ENCODE results near the gene ZNF724.
"Not testable (repeated sequence)": the region's sequence is repeated elsewhere in the genome, so short reads cannot be mapped to it uniquely, and the experiment has no call there.

ZNF724 gene

DNA sequence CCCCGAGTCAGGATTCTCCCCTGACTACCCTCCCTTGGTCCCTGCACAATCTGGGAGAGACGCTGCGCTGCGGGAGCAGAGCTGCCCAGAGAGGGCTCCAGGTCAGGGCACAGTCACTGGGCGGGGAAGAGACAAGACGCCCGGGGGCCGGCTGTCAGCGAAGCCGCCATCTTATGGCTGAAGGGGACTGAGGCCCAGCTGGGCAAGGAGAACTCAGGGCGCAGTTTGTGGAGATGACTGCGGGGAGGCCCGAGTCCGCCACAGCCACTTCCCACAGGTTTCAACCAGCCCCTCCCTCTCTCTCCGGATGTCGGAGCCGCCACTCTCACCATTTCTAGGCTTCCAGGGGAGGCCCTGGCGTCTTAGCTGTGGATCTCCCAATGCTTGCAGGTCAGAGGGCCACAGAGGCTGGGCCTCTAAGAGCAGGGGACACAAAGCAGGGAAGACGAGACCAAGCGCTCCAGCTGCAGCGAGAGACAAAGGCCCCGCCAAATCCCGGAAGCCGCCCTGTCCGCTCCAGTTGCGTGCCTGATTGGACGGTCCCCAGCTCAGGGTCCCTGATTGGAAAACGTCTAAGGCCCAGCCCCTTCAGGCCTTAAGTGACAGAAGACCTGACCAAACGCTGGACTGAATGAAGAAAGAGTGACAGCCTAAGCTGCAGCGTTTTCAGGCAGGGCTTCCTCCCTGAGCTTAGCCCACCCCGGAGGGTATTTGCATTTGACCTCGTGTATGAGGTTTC, at the start of gene ZNF724:
ZNF724 (minus strand) TSS at position 484 of the 739 bp plus-strand sequence; CDS start at position 332, 152 bp downstream.
- Mint-ChIP-seq H3K9me3 (peaks cover 4% of the 10 kb centered on the region), H3K27ac (peak within 1 kb of the TSS; percentile 92), H3K4me3 (peak within 1 kb of the TSS; percentile 92), H3K27me3 (no peaks in the 10 kb centered on the region), H3K36me3 (ENCODE audit: low read depth) (peaks cover 35% of the 10 kb centered on the region), H3K4me1 (peaks cover 18% of the 10 kb centered on the region)
- DNase-seq (peak; percentile 84), ATAC-seq (peak; percentile 100)

DNA sequence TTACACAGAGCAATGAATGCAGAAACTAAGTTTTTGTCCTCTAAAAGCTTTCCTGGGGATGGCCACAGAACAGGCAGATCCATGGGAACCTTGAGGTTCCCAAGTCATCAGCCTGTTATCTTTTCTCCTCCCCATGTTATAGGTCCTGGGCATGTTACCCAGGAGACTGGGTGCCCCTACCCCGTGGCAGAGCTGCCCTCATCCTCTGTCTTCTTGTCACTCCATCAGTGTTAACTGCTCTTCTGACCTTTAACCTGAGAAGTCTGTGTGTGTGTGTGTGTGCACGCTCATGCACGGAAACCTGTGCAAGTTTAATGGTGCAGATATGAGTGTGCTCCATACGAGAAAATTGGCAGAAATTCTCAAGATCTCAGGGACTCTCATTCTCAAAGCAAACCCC, 43.9 kb upstream of the ZNF724 start:
- Mint-ChIP-seq H3K9me3 (peaks cover 24% of the 10 kb centered on the region), H3K27me3 (no peaks in the 10 kb centered on the region), H3K4me1 (no peaks in the 10 kb centered on the region), H3K27ac (no peak overlapping the region), H3K36me3 (ENCODE audit: low read depth) (no peaks in the 10 kb centered on the region), H3K4me3 (no peak overlapping the region)
- no peak for DNase-seq
- ATAC-seq = no peak

DNA sequence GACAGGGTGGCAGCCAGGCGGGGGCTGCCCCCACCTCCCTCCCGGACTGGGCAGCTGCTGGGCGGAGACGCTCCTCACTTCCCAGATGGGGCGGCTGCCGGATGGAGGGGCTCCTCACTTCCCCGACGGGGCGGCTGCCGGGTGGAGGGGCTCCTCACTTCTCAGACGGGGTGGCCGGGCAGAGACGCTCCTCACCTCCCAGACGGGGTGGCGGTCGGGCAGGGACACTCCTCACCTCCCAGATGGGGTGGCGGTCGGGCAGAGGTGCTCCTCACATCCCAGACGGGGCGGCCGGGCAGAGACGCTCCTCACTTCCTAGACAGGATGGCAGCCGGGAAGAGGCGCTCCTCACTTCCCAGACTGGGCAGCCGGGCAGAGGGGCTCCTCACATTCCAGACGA, 39.8 kb upstream of the ZNF724 start:
- H3K4me3 Mint-ChIP-seq; H3K36me3 Mint-ChIP-seq (ENCODE audit: low read depth); H3K4me1 Mint-ChIP-seq; H3K27ac Mint-ChIP-seq; DNase-seq; ATAC-seq; H3K27me3 Mint-ChIP-seq: not testable (repeated sequence)
- H3K9me3 Mint-ChIP-seq = peaks cover 25% of the 10 kb centered on the region

DNA sequence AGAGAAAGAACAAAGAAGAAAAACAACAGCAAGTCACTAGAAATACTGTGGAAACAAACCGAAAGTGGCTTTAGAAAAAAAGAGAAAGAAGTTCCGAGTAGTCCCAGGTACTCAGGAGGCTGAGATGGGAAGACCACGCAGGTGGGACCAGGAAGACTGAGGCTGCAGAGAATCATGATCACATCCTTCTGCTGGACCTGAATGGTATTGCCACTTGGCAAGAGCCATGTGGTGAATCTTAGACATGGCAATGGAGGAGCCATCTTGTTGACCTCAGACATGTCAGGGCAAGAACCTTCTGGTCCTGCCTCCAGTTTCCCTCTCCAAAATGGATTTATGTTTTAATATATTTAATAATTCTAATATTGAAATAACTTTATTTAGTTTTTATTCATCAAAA, 37.4 kb upstream of the ZNF724 start:
- ATAC-seq = no peak
- Mint-ChIP-seq H3K4me1 (no peaks in the 10 kb centered on the region), H3K36me3 (ENCODE audit: low read depth) (peaks cover 5% of the 10 kb centered on the region), H3K9me3 (peaks cover 25% of the 10 kb centered on the region), H3K4me3 (no peak overlapping the region), H3K27me3 (no peaks in the 10 kb centered on the region), H3K27ac (no peak overlapping the region)
- no peak for DNase-seq

DNA sequence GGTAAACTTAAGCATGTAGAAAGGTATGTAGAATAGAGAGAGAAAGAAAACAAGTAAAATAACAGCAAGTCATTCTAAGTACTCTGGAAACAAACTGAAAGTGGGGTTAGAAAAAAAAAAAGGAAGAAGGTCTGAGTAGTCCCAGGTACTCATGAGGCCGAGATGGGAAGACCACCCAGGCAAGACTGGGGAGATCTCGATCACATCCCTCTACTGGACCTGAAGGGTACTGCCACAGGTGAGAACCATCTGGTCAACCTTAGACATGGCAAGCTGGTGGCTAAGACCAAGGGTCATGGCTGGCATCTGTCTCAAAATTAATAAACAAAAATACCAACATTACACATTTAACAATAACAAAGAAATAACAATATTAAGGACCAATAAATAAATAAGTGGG, 36.3 kb upstream of the ZNF724 start:
- peaks cover 2% of the 10 kb centered on the region for H3K4me1 Mint-ChIP-seq
- peaks cover 25% of the 10 kb centered on the region for H3K9me3 Mint-ChIP-seq
- no peaks in the 10 kb centered on the region for H3K27me3 Mint-ChIP-seq
- no peak overlapping the region for H3K27ac Mint-ChIP-seq
- no peak overlapping the region for H3K4me3 Mint-ChIP-seq
- no peak for ATAC-seq
- peak; percentile 7 for DNase-seq
- peaks cover 5% of the 10 kb centered on the region for H3K36me3 Mint-ChIP-seq (ENCODE audit: low read depth)

DNA sequence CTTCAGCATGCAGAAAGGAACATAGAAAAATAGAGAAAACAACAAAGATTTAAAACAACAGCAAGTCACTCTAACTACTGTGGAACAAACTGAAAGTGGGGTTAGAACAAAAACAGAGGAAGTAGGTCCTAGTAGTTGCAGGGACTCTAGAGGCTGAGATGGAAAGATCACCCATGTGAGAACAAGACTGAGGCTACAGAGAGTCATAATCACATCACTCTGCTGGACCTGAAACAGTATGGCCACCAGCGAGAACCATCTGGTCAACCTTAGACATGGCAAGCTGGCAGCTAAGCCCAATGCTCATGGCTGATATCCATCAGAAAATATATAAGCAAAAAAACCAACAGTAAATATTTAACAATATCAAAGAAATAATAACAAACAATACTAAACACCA, 35.8 kb upstream of the ZNF724 start:
- H3K9me3 Mint-ChIP-seq = peaks cover 25% of the 10 kb centered on the region
- H3K27me3 Mint-ChIP-seq = no peaks in the 10 kb centered on the region
- H3K36me3 Mint-ChIP-seq (ENCODE audit: low read depth) = peaks cover 5% of the 10 kb centered on the region
- H3K27ac Mint-ChIP-seq = no peak overlapping the region
- ATAC-seq (no peak), DNase-seq (no peak)
- peaks cover 2% of the 10 kb centered on the region for H3K4me1 Mint-ChIP-seq
- no peak overlapping the region for H3K4me3 Mint-ChIP-seq

DNA sequence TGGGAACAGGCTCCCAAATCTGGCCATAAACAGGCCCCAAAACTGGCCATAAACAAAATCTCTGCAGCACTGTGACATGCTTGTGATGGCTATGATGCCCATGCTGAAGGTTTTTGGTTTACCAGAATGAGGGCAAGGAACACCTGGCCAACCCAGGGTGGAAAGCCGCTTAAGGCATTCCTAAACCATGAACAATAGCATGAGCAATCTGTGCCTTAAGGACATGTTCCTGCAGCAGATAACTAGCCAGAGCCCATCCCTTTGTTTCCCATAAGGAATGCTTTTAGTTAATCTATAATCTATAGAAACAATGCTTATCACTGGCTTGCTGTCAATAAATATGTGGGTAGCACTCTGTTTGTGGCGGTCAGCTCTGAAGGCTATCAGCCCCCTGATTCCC, 35.1 kb upstream of the ZNF724 start:
- not testable (repeated sequence) for ATAC-seq; H3K4me3 Mint-ChIP-seq; DNase-seq; H3K36me3 Mint-ChIP-seq (ENCODE audit: low read depth); H3K27ac Mint-ChIP-seq; H3K27me3 Mint-ChIP-seq; H3K4me1 Mint-ChIP-seq
- H3K9me3 Mint-ChIP-seq = peaks cover 25% of the 10 kb centered on the region

DNA sequence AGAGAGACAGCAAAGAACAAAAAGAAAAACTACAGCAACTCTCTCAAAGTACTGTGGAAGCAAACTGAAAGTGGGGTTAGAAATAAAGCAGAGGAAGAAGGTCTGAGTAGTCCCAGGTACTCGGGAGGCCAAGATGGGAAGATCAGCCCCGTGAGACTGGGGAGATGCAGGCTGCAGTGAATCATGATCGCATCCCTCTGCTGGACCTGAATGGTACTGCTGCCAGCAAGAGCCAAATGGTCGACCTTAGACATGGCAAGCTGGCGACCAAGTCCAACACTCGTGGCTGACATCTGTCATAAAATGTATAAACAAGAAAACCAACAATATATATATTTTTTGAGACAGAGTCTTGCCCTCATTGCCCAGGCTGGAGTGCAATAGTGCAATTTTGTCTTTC, 33.7 kb upstream of the ZNF724 start:
- peaks cover 25% of the 10 kb centered on the region for H3K9me3 Mint-ChIP-seq
- H3K36me3 Mint-ChIP-seq (ENCODE audit: low read depth) = peaks cover 5% of the 10 kb centered on the region
- no peak overlapping the region for H3K4me3 Mint-ChIP-seq
- peaks cover 2% of the 10 kb centered on the region for H3K4me1 Mint-ChIP-seq
- DNase-seq = peak; percentile 64
- H3K27me3 Mint-ChIP-seq = no peaks in the 10 kb centered on the region
- no peak overlapping the region for H3K27ac Mint-ChIP-seq
- ATAC-seq = peak; percentile 75

DNA sequence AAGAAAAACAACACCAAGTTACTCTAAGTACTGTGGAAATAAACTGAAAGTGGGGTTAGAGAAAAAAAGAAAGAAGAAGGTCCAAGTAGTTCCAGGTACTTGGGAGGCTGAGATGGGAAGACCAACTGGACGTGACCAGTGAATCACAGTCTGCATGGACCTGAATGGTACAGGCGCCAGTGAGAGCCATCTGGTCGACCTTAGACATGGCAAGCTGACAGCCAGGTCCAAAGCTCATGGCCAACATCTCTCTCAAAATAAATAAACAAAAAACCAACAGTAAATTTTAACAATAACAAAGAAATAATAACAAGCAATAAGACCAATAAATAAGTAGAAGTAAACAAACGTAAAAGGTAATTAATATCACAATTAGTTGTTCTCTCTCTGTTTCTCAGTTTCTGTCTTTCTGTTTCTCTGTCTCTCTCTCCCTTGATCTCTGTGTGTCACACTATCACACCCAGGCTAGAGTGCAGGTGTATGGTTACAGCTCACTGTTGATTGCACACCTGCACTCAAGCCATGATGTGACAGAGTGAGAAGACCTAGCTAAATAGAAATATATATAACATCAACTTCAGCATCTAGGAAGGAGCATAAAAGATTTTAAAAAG, 31.6 kb upstream of the ZNF724 start:
- H3K4me3 Mint-ChIP-seq = no peak overlapping the region
- H3K27me3 Mint-ChIP-seq = no peaks in the 10 kb centered on the region
- peaks cover 2% of the 10 kb centered on the region for H3K4me1 Mint-ChIP-seq
- H3K27ac Mint-ChIP-seq = no peak overlapping the region
- DNase-seq (no peak), ATAC-seq (no peak)
- peaks cover 3% of the 10 kb centered on the region for H3K36me3 Mint-ChIP-seq (ENCODE audit: low read depth)
- peaks cover 19% of the 10 kb centered on the region for H3K9me3 Mint-ChIP-seq

DNA sequence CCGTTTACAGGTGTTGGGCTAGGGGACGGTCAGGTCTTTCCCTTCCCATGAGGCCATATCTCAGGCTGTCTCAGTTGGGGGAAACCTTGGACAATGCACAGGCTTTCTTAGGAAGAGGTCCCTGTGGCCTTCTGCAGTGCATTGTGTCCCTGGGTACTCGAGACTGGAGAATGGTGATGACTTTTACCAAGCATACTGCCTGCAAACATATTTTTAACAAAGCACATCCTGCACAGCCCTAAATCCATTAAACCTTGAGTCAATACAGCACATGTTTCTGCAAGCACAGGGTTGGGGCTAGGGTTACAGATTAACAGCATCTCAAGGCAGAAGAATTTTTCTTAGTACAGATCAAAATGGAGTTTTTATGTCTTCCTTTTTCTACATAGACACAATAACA, 27.9 kb upstream of the ZNF724 start:
- DNase-seq; ATAC-seq; H3K9me3 Mint-ChIP-seq; H3K4me3 Mint-ChIP-seq; H3K27me3 Mint-ChIP-seq; H3K27ac Mint-ChIP-seq; H3K36me3 Mint-ChIP-seq (ENCODE audit: low read depth); H3K4me1 Mint-ChIP-seq: not testable (repeated sequence)

DNA sequence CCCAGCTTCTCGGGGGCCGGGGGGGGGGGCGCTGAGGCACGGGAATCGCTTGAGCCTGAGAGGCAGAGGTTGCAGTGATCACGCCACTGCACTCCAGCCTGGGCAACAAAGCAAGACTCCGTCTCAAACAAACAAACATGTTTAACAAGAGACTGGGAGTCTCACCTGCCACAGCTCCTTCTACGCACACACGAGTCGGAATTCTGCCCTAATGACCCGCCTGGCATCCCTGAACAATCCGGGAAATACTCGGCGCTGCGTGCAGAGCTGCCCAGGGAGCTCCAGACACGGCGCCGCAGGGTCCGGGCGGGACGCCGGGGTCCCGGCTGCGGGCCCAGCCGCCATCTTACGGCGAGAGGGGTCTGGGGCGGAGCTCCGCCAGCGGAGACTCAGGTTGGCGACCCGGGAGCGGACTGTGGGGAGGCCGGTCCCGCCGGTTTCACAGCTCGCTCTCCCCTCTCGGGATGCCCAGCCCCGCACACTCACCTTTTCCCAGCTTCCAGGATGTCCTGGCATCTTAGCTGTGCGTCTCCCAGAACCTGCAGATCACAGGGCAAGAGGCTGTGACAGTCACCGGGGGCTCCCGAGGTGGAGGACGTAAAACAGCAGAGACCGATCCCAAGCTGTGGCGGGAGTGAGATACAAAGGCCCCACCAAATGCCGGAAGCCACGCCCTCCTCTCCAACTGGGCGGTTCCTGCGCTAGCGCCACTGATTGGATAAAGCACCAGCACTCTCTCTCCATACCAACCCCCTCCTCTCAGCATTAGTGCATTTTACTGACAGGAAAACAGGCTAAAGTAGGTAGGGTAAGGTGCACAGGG, 23.6 kb upstream of the ZNF724 start:
- no peaks in the 10 kb centered on the region for H3K9me3 Mint-ChIP-seq
- H3K4me1 Mint-ChIP-seq = peaks cover 22% of the 10 kb centered on the region
- H3K4me3 Mint-ChIP-seq = peak overlapping the region; percentile 90

DNA sequence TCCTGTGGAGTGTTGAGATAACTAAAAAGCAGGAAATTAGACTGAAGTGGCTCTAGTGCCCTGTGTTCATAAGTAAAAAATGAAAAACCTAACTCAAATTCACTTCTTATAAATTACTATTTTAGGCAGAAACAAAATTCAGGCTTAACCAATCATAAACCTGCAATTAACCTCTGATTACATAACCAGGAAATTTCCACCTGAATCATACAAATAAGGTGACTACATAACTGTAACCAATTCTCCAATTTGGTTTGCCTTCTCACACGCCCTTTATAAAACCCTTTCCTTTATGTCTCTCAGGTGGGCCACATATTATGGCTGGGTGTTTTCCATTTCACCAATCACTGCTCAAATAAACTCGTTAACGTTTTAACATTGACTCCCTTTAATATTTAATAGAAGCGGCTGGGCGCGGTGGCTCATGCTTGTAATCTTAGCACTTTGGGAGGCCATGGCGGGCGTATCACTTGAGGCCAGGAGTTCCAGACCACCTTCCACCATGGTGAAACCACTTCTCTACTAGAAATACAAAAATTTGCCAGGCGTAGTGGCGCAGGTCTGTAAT, 22.9 kb upstream of the ZNF724 start:
- DNase-seq (no peak), ATAC-seq (no peak)
- Mint-ChIP-seq H3K27ac (peak overlapping the region; percentile 77), H3K4me3 (peak overlapping the region; percentile 90), H3K27me3 (no peaks in the 10 kb centered on the region), H3K9me3 (no peaks in the 10 kb centered on the region), H3K4me1 (peaks cover 22% of the 10 kb centered on the region), H3K36me3 (ENCODE audit: low read depth) (peaks cover 27% of the 10 kb centered on the region)

More for the DNA sequence above, 23.6 kb upstream of the ZNF724 start:
- H3K27me3 Mint-ChIP-seq = no peaks in the 10 kb centered on the region
- H3K36me3 Mint-ChIP-seq (ENCODE audit: low read depth) = peaks cover 24% of the 10 kb centered on the region
- peak; percentile 92 for DNase-seq
- H3K27ac Mint-ChIP-seq = peak overlapping the region; percentile 81
- peak; percentile 100 for ATAC-seq

DNA sequence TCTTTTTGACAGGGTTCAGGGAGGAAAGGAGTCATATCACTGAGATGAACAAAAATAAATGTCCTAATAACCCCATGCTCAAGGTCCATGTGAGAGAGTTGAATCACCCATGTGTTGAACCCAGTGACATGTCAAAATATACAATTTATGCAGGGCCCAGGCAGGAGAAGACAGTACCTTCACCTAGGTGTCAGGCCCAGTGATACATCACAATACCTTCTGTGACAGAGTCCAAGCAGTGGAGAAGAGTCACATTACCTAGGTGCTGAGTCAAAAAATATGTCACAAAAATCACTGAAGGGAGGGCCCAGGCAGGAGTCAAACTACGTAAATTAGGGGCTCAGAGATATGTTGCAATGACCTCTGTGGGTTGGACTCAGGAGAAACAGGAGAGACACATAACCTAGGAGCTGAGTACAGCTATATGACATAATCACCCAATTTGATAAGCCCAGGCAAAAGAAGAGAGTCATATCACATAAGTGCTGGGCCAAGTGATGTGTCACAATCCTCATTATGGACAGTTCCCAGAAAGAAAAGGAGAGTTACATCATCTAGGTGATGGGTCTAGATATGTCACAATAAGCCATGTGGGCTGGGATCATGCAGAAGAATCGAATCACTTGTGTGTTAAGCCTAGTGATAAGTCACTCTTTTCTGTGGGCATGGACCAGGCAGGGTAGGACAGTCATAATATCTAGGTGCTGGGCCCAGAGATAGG, 13.8 kb upstream of the ZNF724 start:
- peaks cover 6% of the 10 kb centered on the region for H3K4me1 Mint-ChIP-seq
- ATAC-seq = peak; percentile 66

DNA sequence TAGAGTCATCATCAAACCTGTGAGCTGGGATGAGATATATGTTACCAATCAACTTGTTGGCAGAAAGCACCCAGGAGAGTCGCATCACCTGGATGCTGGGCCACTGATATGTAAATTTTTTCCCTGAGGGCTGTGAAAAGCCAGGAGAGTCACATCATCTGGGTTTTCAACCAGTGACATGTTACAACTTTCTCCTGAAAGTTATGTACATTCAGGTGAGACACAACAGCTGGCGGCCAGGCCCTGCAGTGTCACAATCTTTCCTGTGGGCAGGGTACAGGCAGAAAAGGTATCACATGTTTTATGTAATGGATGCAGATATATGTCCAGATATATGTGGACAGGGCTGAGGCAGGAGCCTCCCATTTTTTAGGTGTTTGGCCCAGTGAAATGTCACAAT, 13.2 kb upstream of the ZNF724 start:
- ATAC-seq = no peak
- no peak for DNase-seq
- no peak overlapping the region for H3K4me3 Mint-ChIP-seq
- H3K4me1 Mint-ChIP-seq = peaks cover 6% of the 10 kb centered on the region
- H3K27ac Mint-ChIP-seq = no peak overlapping the region
- no peaks in the 10 kb centered on the region for H3K27me3 Mint-ChIP-seq
- H3K9me3 Mint-ChIP-seq = no peaks in the 10 kb centered on the region
- peaks cover 69% of the 10 kb centered on the region for H3K36me3 Mint-ChIP-seq (ENCODE audit: low read depth)

More for the DNA sequence above, 13.8 kb upstream of the ZNF724 start:
- H3K9me3 Mint-ChIP-seq = no peaks in the 10 kb centered on the region
- no peaks in the 10 kb centered on the region for H3K27me3 Mint-ChIP-seq
- H3K36me3 Mint-ChIP-seq (ENCODE audit: low read depth) = peaks cover 66% of the 10 kb centered on the region
- DNase-seq = no peak
- peak overlapping the region; percentile 27 for H3K27ac Mint-ChIP-seq
- no peak overlapping the region for H3K4me3 Mint-ChIP-seq
